ENCODE data around the gene IPMK.

IPMK gene

GRCh38 chr10:58143944-58144343 is 123.8 kb downstream of the IPMK start:
- no peak for DNase-seq

All from NCI-H510A treated with DMSO at 0.1 percent for 48 hours (cell line).